Central memory CD8-positive, alpha-beta T cell (primary cell): ENCODE measurements around the gene UGT2A2.
"Not testable (repeated sequence)": the region's sequence is repeated elsewhere in the genome, so short reads cannot be mapped to it uniquely, and the experiment has no call there.

Experiments
- ATAC-seq: fragments of 150-1000 bp; cut with Tn5 transposase; replicated peaks from 2 replicates; pipeline ENCODE4 v1.10.0; 2022; ENCODE audit warnings: mild to moderate bottlenecking, moderate FRiP score, moderate number of reproducible peaks; ENCODE audit not compliant: poor library complexity, severe bottlenecking; ENCODE audit errors: extremely low read depth
- DNase-seq, 2 donors: peaks; one replicate each; pipeline ENCODE4 v3.0.0; 2021; ENCODE audit warnings: low spot score in 2 of 2
- H3K27ac Mint-ChIP-seq: one replicate; pipeline ENCODE4 v1.8.0; 2022; ENCODE audit warnings: low read depth, mild to moderate bottlenecking, moderate library complexity, mixed read lengths
- H3K27me3 Mint-ChIP-seq: one replicate; pipeline ENCODE4 v1.8.0; 2022; ENCODE audit warnings: mixed read lengths
- H3K36me3 Mint-ChIP-seq: one replicate; pipeline ENCODE4 v1.8.0; 2022; ENCODE audit warnings: mild to moderate bottlenecking, moderate library complexity, mixed read lengths; ENCODE audit not compliant: insufficient read depth
- H3K4me1 Mint-ChIP-seq: one replicate; pipeline ENCODE4 v1.8.0; 2022; ENCODE audit warnings: mixed read lengths
- H3K4me3 Mint-ChIP-seq: one replicate; pipeline ENCODE4 v1.8.0; 2022; ENCODE audit warnings: mild to moderate bottlenecking, moderate library complexity, mixed read lengths
- H3K9me3 Mint-ChIP-seq: one replicate; pipeline ENCODE4 v1.8.0; 2022; ENCODE audit warnings: mixed read lengths

Gene UGT2A2

GRCh38 chr4:69639542-69639941 lies at the start of gene UGT2A2:
UGT2A2 (minus strand) TSS chr4:69639642; CDS start chr4:69639640, 2 bp downstream.
- H3K27me3 Mint-ChIP-seq, result no peaks in the 10 kb centered on the region
- H3K4me1 Mint-ChIP-seq, result no peaks in the 10 kb centered on the region
- H3K4me3 Mint-ChIP-seq, result no peak within 1 kb of the TSS
- no peaks in the 10 kb centered on the region for H3K36me3 Mint-ChIP-seq
- no peak for DNase-seq
- peaks cover 12% of the 10 kb centered on the region for H3K9me3 Mint-ChIP-seq
- ATAC-seq, result no peak
- H3K27ac Mint-ChIP-seq, result no peak within 1 kb of the TSS

GRCh38 chr4:69684804-69685203 lies 45.4 kb upstream of the UGT2A2 start:
- Mint-ChIP-seq H3K27me3 (no peaks in the 10 kb centered on the region), H3K9me3 (no peaks in the 10 kb centered on the region), H3K4me1 (no peaks in the 10 kb centered on the region), H3K4me3 (no peak overlapping the region), H3K27ac (no peak overlapping the region), H3K36me3 (no peaks in the 10 kb centered on the region)
- no peak for DNase-seq
- ATAC-seq, result no peak

DNA sequence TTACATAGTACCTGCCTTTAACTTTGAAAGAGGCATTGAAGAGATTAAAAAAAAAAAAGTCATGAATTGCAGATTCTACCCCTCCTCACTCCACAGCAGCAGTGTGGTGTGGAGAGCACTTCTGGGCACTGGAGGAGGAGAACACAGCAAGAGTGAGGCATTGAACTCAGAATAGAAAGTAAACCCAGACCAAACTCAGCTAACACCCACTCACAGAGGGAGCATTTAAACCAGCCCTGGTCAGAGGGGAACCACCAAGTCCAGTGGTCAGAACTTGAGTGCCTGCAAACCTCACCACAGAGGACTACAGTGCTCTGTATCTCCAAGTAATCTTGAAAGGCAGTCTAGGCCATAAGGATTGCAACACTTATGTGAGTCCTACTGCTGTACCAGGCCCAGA lies 29.2 kb upstream of the UGT2A2 start:
- Mint-ChIP-seq H3K4me3 (no peak overlapping the region), H3K27ac (no peak overlapping the region), H3K9me3 (peaks cover 15% of the 10 kb centered on the region), H3K4me1 (no peaks in the 10 kb centered on the region), H3K27me3 (no peaks in the 10 kb centered on the region), H3K36me3 (no peaks in the 10 kb centered on the region)
- DNase-seq (no peak), ATAC-seq (no peak)

DNA sequence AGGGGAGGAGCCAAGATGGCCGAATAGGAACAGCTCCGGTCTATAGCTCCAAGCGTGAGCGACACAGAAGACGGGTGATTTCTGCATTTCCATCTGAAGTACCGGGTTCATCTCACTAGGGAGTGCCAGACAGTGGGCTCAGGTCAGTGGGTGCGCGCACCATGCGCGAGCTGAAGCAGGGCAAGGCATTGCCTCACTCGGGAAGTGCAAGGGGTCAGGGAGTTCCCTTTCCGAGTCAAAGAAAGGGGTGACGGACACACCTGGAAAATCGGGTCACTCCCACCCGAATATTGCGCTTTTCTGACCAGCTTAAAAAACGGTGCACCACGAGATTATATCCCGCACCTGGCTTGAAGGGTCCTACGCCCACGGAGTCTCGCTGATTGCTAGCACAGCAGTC lies 24.6 kb upstream of the UGT2A2 start:
- H3K27ac Mint-ChIP-seq, H3K36me3 Mint-ChIP-seq, H3K4me1 Mint-ChIP-seq, ATAC-seq, DNase-seq, H3K4me3 Mint-ChIP-seq, H3K27me3 Mint-ChIP-seq: not testable (repeated sequence)
- peaks cover 25% of the 10 kb centered on the region for H3K9me3 Mint-ChIP-seq

- H3K27ac Mint-ChIP-seq, H3K4me3 Mint-ChIP-seq, H3K27me3 Mint-ChIP-seq, DNase-seq, ATAC-seq, H3K36me3 Mint-ChIP-seq, H3K4me1 Mint-ChIP-seq: not testable (repeated sequence)
- H3K9me3 Mint-ChIP-seq, result peaks cover 31% of the 10 kb centered on the region
These were observed 21.8 kb upstream of the UGT2A2 start for GRCh38 chr4:69661130-69661803.

DNA sequence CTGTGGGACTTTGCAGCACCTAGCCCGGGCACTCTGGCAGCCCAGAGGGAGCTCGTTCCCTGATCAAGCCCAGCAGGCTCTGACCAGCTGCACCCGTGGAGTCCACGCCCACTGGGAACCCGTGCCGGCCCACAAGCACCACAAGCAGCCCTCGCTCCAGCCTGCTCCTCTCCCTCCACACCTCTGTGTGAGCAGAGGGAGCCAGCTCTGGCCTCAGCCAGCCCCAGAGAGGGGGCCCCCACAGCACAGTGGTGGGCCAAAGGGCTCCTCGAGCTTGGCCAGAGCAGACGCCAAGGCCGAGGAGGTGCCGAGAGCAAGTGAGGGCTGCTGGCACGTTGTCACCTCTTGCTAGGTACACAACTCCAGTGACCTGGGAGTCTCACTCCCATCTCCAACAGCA lies 18.7 kb upstream of the UGT2A2 start:
- peaks cover 34% of the 10 kb centered on the region for H3K9me3 Mint-ChIP-seq
- no peaks in the 10 kb centered on the region for H3K36me3 Mint-ChIP-seq
- DNase-seq (no peak), ATAC-seq (no peak)
- no peak overlapping the region for H3K27ac Mint-ChIP-seq
- H3K27me3 Mint-ChIP-seq, result no peaks in the 10 kb centered on the region
- no peaks in the 10 kb centered on the region for H3K4me1 Mint-ChIP-seq
- no peak overlapping the region for H3K4me3 Mint-ChIP-seq

DNA sequence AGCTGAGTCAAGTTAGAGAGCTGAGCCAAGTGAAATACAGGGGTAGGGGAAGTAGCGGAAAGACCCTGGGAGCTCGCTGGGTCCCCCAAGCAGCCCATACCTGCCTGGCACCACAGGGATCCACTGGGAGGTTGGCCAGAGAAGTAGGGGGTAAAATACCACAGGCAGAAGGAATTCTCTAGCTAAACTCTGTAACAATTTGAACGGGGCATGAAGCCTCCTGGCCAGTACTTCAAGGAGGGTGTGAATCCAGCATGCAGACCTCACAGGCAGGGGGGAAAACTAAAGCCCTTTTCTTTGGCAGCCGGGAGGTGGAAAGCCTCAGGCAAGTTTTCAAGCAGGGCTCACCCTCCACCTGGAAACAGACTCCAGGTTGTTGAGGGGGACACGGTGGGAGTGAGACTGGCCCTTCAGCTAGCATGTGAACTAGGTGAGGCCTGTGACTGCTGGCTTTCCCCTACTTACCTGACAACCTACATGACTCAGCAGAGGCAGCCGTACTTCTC lies 17.3 kb upstream of the UGT2A2 start:
- Mint-ChIP-seq H3K36me3 (no peaks in the 10 kb centered on the region), H3K4me1 (no peaks in the 10 kb centered on the region), H3K4me3 (no peak overlapping the region), H3K9me3 (peaks cover 28% of the 10 kb centered on the region), H3K27me3 (no peaks in the 10 kb centered on the region), H3K27ac (no peak overlapping the region)
- ATAC-seq (no peak), DNase-seq (no peak)

DNA sequence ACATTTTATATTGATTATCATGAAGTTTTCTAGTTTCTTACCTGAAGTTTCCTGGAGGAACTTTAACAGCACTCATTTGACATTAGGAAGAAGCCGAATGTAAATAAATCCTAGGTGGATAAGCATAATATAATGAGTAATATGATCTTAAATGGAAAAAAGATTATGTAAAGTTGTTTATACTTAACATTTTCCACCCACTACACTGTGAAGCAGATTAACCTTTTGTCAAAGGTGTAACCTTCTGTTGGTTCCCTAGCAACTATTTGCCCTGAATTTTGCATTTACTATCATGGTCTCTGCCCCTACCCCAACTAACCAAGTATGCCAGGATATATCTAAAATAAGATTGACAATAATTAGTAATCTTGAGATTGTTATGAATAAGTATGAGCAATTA lies 13.7 kb upstream of the UGT2A2 start, which contains the start of gene UGT2A1:
Gene UGT2A1, minus strand, starts transcription at position 101 of the 400 bp plus-strand sequence. CDS start 5,603 bp downstream, outside the sequence.
- Mint-ChIP-seq H3K27ac (no peak within 1 kb of the TSS), H3K4me1 (no peaks in the 10 kb centered on the region), H3K36me3 (no peaks in the 10 kb centered on the region), H3K27me3 (no peaks in the 10 kb centered on the region), H3K9me3 (peaks cover 10% of the 10 kb centered on the region), H3K4me3 (no peak within 1 kb of the TSS)
- ATAC-seq, result no peak
- no peak for DNase-seq

DNA sequence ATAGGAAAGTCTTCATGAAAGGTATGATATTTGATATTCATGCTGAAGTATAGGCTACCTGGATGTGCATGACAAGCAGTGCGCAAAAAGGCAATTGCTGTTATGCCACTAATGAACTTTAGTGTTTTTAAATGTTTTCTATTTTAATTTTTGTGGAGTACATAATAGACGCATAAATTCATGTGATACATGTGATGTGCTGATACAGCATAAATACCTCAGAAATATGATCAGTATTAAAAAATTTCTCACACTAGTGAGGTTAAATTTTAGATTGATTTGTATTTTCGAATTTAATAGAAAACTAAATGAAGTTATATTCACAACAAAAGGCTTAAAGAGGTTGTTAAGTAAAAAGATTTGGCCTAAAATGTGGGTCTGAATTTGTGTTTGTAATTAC lies 11.4 kb upstream of the UGT2A2 start:
- H3K36me3 Mint-ChIP-seq, result no peaks in the 10 kb centered on the region
- no peaks in the 10 kb centered on the region for H3K4me1 Mint-ChIP-seq
- H3K9me3 Mint-ChIP-seq, result peaks cover 8% of the 10 kb centered on the region
- ATAC-seq (no peak), DNase-seq (no peak)
- H3K27me3 Mint-ChIP-seq, result no peaks in the 10 kb centered on the region
- H3K4me3 Mint-ChIP-seq, result no peak overlapping the region
- no peak overlapping the region for H3K27ac Mint-ChIP-seq

DNA sequence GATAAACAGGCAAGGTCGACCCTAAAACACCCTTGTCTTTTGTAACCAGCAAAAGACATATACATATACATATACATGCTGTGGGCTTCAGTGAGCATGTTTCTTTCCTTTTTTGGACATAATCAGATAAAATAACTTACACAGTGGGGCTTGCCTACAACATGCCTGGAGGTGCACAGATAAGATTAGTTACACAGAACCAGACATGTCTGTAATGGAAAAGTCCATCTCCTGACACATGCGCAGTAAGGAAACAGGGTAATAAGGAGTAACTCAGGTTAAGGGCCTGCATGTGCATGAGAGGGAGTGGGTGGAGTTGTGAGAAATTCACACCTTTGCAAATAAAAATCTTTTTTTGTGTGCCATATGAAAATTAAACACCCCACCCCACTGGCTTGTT lies 10.2 kb upstream of the UGT2A2 start:
- no peak for DNase-seq
- no peak overlapping the region for H3K4me3 Mint-ChIP-seq
- no peaks in the 10 kb centered on the region for H3K36me3 Mint-ChIP-seq
- H3K4me1 Mint-ChIP-seq, result no peaks in the 10 kb centered on the region
- no peak overlapping the region for H3K27ac Mint-ChIP-seq
- H3K9me3 Mint-ChIP-seq, result peaks cover 8% of the 10 kb centered on the region
- ATAC-seq, result no peak
- H3K27me3 Mint-ChIP-seq, result no peaks in the 10 kb centered on the region

DNA sequence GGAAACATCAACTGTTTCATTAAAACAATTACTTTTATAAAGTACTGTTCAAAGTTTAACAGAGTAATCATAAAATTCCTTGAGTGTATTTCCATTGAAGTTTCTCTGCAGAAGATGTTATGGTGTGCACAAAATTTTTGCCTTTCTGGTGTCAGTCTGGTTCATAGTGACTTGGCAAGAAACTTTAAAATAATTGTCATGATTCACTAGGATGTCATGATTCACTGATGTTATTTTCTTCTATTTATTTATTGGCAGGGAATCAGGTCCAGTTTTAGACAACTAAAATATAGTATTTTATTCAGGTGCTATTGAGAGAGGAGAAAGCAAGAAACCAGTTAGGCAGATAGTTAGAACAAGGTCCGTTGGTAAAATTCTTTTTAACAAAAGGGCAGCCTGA lies 9.8 kb upstream of the UGT2A2 start:
- ATAC-seq (no peak), DNase-seq (no peak)
- Mint-ChIP-seq H3K36me3 (no peaks in the 10 kb centered on the region), H3K27ac (no peak overlapping the region), H3K27me3 (no peaks in the 10 kb centered on the region), H3K9me3 (peaks cover 8% of the 10 kb centered on the region), H3K4me1 (no peaks in the 10 kb centered on the region), H3K4me3 (no peak overlapping the region)

DNA sequence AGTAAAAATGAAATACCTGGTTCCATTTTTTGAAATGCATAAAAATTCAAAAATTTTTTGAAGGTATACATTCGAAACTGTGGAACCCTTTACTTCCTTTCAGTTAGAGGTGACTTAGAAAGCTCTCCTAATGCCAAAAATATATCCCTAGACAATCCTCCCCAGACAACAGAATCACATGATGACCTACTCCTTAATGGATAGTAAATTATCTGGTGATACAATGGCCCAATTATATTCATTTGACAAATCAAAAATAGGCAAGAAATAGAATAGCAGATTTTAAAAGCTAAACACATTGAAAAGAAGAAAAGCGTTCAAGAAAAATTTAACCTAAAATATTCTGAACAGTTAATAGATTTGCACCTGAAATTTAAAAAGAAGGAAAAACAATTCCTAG lies 3.5 kb upstream of the UGT2A2 start:
- no peak for DNase-seq
- Mint-ChIP-seq H3K27me3 (no peaks in the 10 kb centered on the region), H3K27ac (no peak overlapping the region), H3K9me3 (peaks cover 14% of the 10 kb centered on the region), H3K4me3 (no peak overlapping the region), H3K4me1 (no peaks in the 10 kb centered on the region), H3K36me3 (no peaks in the 10 kb centered on the region)
- no peak for ATAC-seq

- H3K36me3 Mint-ChIP-seq, result no peaks in the 10 kb centered on the region
- ATAC-seq (no peak), DNase-seq (no peak)
- H3K4me3 Mint-ChIP-seq, result no peak overlapping the region
- no peaks in the 10 kb centered on the region for H3K27me3 Mint-ChIP-seq
- peaks cover 13% of the 10 kb centered on the region for H3K9me3 Mint-ChIP-seq
- H3K4me1 Mint-ChIP-seq, result no peaks in the 10 kb centered on the region
- H3K27ac Mint-ChIP-seq, result no peak overlapping the region
These were observed 847 bp upstream of the UGT2A2 start for GRCh38 chr4:69640289-69640688.
